CD4-positive, alpha-beta T cell (primary cell): ENCODE results near the gene HMCN2. TPM values are rescaled to one million over a fixed set of nuclear protein-coding genes. Genes with fewer than 3 reads are reported as not detected.

Experiments used
- ATAC-seq: fragments of 200-7000 bp; cut with Tn5 transposase; one replicate; pipeline ENCODE4 v1.10.0; 2022; ENCODE audit warnings: mild to moderate bottlenecking; ENCODE audit not compliant: poor library complexity
- CTCF ChIA-PET: fragments of 350-600 bp; sonication (Branson Sonifier 250); formaldehyde crosslinking; loops from one replicate; lab custom pipeline; 2021; ENCODE audit warnings: antibody characterized with exemption, inconsistent platforms; lab: Charles Lee
- POLR2A ChIA-PET: fragments of 350-600 bp; sonication (Branson Sonifier 250); formaldehyde crosslinking; loops from one replicate; lab custom pipeline; 2021; ENCODE audit warnings: antibody characterized with exemption, inconsistent platforms; lab: Charles Lee
- DNase-seq, 14 experiments: peaks; one replicate each; pipeline ENCODE4 v3.0.0-alpha.2; 2013 to 2020; ENCODE audit warnings: mixed read lengths in 2 of 14
- H3K27ac ChIP-seq, 2 donors: one replicate each; pipeline versions ENCODE4 v1.5.1 to v1.7.0; 2013; ENCODE audit warnings: low read length in 2 of 2, low read depth in 1 of 2, mild to moderate bottlenecking in 1 of 2
- H3K27me3 ChIP-seq, 2 experiments: 1 replicate in 1 of 2; 2 replicates in 1 of 2; pipeline versions ENCODE4 v1.6.1 to v1.7.0; 2013; ENCODE audit warnings: low read length in 2 of 2, control low read depth in 1 of 2, mild to moderate bottlenecking in 1 of 2, moderate library complexity in 1 of 2; ENCODE audit not compliant: insufficient read depth in 2 of 2, control insufficient read depth in 1 of 2
- H3K36me3 ChIP-seq: one replicate; pipeline ENCODE4 v1.6.1; 2013; ENCODE audit warnings: low read length, control low read depth; ENCODE audit not compliant: insufficient read depth
- H3K4me1 ChIP-seq: one replicate; pipeline ENCODE4 v1.6.1; 2013; ENCODE audit warnings: low read length, control low read depth; ENCODE audit not compliant: insufficient read depth
- H3K4me3 ChIP-seq: one replicate; pipeline ENCODE4 v1.5.1; 2013; ENCODE audit warnings: mild to moderate bottlenecking, low read length, moderate library complexity
- H3K9me3 ChIP-seq, 2 experiments: 1 replicate in 1 of 2; 2 replicates in 1 of 2; pipeline versions ENCODE4 v1.6.1 to v1.7.0; 2013; ENCODE audit warnings: low read length in 2 of 2, mild to moderate bottlenecking in 2 of 2, control low read depth in 1 of 2, moderate library complexity in 1 of 2; ENCODE audit not compliant: control insufficient read depth in 1 of 2, insufficient read depth in 1 of 2
- H3K27ac Mint-ChIP-seq: one replicate; pipeline ENCODE4 v1.8.0; 2020; ENCODE audit warnings: mixed read lengths
- H3K27me3 Mint-ChIP-seq: one replicate; pipeline ENCODE4 v1.8.0; 2021; ENCODE audit warnings: mixed read lengths
- H3K36me3 Mint-ChIP-seq: one replicate; pipeline ENCODE4 v1.8.0; 2021; ENCODE audit warnings: low read depth, mixed read lengths
- H3K4me1 Mint-ChIP-seq: one replicate; pipeline ENCODE4 v1.8.0; 2021; ENCODE audit warnings: low read depth, mixed read lengths
- H3K4me3 Mint-ChIP-seq: one replicate; pipeline ENCODE4 v1.8.0; 2020; ENCODE audit warnings: mild to moderate bottlenecking, mixed read lengths
- H3K9me3 Mint-ChIP-seq: one replicate; pipeline ENCODE4 v1.8.0; 2020; ENCODE audit warnings: mixed read lengths
- intact Hi-C, 2 experiments: fragments of 100-400 bp; cut with DNase I in 1 of 2; cut with micrococcal nuclease in 1 of 2; formaldehyde crosslinking; loops; one replicate each; pipeline versions ENCODE4 v1.15.1 to v1.9.0; 2023 to 2025; cut with DNase I, micrococcal nuclease
- total RNA-seq, 174 experiments: library from RNA in 2 of 174; stranded (reverse) in 2 of 174; gene quantifications; one replicate each; pipeline ENCODE4 v1.2.3 and lab custom pipeline; 2021 to 2026
- TF ChIP-seq, protein P1 (sequence below): fragments of 200-600 bp; IDR thresholded peaks from one replicate; pipeline ENCODE4 v1.8.0; 2022; ENCODE audit warnings: antibody characterized with exemption, mild to moderate bottlenecking

The HMCN2 gene
- total RNA-seq, 2 experiments from 2014 or later: not detected

DNA sequence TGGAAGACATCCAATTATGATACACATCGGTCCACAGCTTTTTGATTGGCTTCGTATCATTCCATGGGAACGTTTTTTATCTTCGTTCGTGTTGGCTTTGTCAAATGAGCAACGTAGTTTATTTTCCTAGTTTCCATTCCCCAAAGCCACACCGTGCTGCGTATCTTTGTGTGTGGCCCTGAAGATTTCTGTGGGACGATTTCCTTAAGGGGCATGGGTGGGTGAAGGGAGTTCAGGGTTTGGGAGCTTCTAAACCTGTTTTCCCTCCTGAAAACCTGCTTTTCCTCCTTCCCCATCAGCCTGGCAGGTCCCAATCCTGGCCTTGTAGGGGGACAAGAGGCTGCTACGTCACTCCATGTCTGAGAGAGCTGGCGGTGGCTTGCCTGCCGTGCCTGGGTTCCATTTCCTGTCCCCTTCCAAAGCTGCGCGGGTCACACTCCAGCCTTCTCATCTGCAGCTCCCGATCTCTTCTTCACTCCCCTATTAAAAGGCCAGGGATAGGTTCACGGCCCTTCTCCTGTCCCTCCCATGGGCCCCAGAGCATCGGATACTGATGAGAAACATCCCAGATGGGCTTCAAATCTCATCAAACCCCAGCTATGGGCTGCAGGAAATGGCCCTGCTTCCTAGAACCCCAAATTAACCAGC is 155.7 kb downstream of the HMCN2 start:
- Histone ChIP-seq H3K4me3 (no peak overlapping the region), H3K27ac (no peak overlapping the region), H3K9me3 (no peaks in the 10 kb centered on the region), H3K36me3 (no peaks in the 10 kb centered on the region), H3K4me1 (no peaks in the 10 kb centered on the region), H3K27me3 (peaks cover 0 to 4% of the 10 kb centered on the region in 2 experiments)
- Mint-ChIP-seq H3K27ac (no peak overlapping the region), H3K4me3 (no peak overlapping the region), H3K4me1 (no peaks in the 10 kb centered on the region), H3K27me3 (peaks cover 11% of the 10 kb centered on the region), H3K36me3 (no peaks in the 10 kb centered on the region), H3K9me3 (no peaks in the 10 kb centered on the region)
- DNase-seq: no peak
- intact Hi-C loops: no loop called here
- ChIA-PET POLR2A (no interaction called here), CTCF (no interaction called here)
- ATAC-seq: no peak
- TF ChIP-seq, protein P1, sequence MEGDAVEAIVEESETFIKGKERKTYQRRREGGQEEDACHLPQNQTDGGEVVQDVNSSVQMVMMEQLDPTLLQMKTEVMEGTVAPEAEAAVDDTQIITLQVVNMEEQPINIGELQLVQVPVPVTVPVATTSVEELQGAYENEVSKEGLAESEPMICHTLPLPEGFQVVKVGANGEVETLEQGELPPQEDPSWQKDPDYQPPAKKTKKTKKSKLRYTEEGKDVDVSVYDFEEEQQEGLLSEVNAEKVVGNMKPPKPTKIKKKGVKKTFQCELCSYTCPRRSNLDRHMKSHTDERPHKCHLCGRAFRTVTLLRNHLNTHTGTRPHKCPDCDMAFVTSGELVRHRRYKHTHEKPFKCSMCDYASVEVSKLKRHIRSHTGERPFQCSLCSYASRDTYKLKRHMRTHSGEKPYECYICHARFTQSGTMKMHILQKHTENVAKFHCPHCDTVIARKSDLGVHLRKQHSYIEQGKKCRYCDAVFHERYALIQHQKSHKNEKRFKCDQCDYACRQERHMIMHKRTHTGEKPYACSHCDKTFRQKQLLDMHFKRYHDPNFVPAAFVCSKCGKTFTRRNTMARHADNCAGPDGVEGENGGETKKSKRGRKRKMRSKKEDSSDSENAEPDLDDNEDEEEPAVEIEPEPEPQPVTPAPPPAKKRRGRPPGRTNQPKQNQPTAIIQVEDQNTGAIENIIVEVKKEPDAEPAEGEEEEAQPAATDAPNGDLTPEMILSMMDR: no peak

DNA sequence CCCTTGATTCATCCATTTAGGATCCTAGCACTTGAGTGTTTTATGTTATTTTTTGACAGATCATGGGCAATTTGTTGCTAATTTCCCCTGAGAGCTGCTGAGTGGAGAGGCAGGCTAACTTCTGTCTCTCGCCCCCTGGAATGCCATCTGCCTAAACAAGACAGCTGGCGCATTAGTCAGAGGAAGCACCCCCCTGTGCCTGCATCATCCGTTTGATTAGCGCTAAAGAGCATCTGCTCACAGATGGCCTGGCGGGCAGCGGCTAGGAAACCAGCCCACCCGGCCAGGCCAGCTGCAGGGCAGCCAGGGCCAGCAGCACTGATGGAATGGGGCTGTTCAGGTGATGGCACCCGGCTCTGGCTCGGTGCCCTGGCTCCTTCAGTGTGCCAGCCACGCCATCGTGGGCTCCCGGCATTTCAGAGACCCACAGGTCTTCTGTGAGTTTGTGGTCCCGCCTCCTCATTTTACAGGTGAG is 156.3 kb downstream of the HMCN2 start:
- intact Hi-C loops: no loop called here
- TF ChIP-seq, protein P1: no peak
- DNase-seq (no peak), ATAC-seq (no peak)
- no peaks in the 10 kb centered on the region for H3K36me3 Mint-ChIP-seq
- no peaks in the 10 kb centered on the region for H3K4me1 ChIP-seq
- H3K36me3 ChIP-seq: no peaks in the 10 kb centered on the region
- ChIA-PET CTCF (no interaction called here), POLR2A (no interaction called here)
- no peaks in the 10 kb centered on the region for H3K9me3 ChIP-seq
- peaks cover 0 to 4% of the 10 kb centered on the region in 2 experiments for H3K27me3 ChIP-seq
- H3K9me3 Mint-ChIP-seq: no peaks in the 10 kb centered on the region
- peaks cover 14% of the 10 kb centered on the region for H3K27me3 Mint-ChIP-seq
- H3K4me3 Mint-ChIP-seq: no peak overlapping the region
- no peak overlapping the region for H3K27ac ChIP-seq
- no peak overlapping the region for H3K4me3 ChIP-seq
- H3K27ac Mint-ChIP-seq: no peak overlapping the region
- H3K4me1 Mint-ChIP-seq: no peaks in the 10 kb centered on the region

DNA sequence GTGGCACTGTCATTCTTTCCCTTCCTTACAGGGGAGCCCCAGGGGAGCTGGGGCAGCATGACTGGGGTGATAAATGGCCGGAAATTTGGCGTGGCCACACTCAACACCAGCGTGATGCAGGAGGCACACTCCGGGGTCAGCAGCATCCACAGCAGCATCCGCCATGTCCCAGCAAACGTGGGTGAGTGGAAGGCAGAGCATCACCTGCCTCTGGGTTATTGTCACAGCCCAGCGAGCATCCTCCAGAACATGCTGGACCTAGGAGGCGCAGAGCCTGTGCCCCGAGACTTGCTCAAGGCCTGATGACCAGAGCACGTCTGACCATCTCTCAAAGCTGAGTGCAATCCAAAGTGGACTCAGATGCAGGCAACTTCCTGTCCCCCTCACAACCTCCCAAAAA is 157.0 kb downstream of the HMCN2 start:
- H3K27ac Mint-ChIP-seq: no peak overlapping the region
- TF ChIP-seq, protein P1: no peak
- no peaks in the 10 kb centered on the region for H3K9me3 ChIP-seq
- H3K4me1 Mint-ChIP-seq: no peaks in the 10 kb centered on the region
- no peak for DNase-seq
- H3K27ac ChIP-seq: no peak overlapping the region
- H3K4me1 ChIP-seq: no peaks in the 10 kb centered on the region
- H3K27me3 ChIP-seq: peaks cover 0 to 4% of the 10 kb centered on the region in 2 experiments
- ChIA-PET CTCF (no interaction called here), POLR2A (no interaction called here)
- no peak overlapping the region for H3K4me3 Mint-ChIP-seq
- H3K36me3 Mint-ChIP-seq: no peaks in the 10 kb centered on the region
- intact Hi-C loops: no loop called here
- peaks cover 16% of the 10 kb centered on the region for H3K27me3 Mint-ChIP-seq
- H3K36me3 ChIP-seq: no peaks in the 10 kb centered on the region
- no peak for ATAC-seq
- H3K9me3 Mint-ChIP-seq: no peaks in the 10 kb centered on the region
- no peak overlapping the region for H3K4me3 ChIP-seq
